ENCODE measurements around the gene SOX10. TPM values are rescaled to one million over a fixed set of nuclear protein-coding genes. Genes with fewer than 3 reads are reported as not detected.

Gene SOX10
- total RNA-seq, 1 donor from 2014 or later, result 1.2 TPM

DNA sequence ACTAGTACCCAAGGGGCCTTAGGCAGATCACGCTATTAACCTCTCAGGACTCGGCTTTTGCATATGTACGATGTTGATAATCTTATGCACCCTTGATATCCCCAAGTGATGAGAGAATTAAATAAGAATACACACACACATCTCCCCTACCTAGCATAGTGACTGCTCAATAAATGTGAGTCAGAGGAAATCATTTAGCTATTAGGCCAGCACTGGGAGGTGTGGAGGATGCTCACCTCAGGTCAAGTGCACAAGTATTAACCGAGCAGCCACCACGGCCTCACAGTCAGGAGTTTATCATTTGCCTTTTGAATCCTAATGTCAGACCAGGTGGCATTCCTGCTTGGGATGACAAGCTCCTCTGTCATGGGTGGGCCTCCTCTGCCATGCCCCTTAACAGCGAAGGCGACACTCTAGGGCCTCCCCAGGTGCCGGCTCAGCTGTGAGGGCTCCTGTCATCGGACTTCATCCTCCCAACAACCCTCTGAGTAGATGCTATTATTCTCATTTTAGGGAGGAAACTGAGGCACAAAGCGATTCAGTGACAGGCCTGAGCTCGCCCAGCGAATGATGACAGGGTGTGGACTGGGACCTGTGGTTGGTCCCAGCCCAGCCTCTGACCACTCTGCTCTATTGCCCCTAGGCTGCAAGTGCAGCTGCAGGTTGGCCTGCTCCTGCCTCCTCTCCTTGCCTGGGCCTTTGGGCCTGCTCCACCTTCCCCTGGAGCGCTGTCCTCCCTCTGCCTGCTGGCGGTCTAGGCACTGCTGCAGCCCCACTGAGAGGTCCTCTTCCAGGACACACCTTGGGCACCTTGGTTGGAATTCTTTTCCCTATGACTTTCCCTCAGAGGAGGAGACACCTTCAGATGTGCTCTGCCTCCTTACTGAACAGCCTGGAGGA lies 5.0 kb upstream of the SOX10 start:
- H3K36me3 ChIP-seq, result peaks cover 4% of the 10 kb centered on the region
- no peak overlapping the region for H3K4me3 ChIP-seq
- intact Hi-C loops (cut with micrococcal nuclease), result no loop called here
- DNase-seq, result no peak
- H3K27ac ChIP-seq (replicated peaks), result no peak overlapping the region
- no peaks in the 10 kb centered on the region for H3K9me3 ChIP-seq (replicated peaks)
- H3K4me1 ChIP-seq, result peaks cover 9% of the 10 kb centered on the region
- TF ChIP-seq, protein P1, sequence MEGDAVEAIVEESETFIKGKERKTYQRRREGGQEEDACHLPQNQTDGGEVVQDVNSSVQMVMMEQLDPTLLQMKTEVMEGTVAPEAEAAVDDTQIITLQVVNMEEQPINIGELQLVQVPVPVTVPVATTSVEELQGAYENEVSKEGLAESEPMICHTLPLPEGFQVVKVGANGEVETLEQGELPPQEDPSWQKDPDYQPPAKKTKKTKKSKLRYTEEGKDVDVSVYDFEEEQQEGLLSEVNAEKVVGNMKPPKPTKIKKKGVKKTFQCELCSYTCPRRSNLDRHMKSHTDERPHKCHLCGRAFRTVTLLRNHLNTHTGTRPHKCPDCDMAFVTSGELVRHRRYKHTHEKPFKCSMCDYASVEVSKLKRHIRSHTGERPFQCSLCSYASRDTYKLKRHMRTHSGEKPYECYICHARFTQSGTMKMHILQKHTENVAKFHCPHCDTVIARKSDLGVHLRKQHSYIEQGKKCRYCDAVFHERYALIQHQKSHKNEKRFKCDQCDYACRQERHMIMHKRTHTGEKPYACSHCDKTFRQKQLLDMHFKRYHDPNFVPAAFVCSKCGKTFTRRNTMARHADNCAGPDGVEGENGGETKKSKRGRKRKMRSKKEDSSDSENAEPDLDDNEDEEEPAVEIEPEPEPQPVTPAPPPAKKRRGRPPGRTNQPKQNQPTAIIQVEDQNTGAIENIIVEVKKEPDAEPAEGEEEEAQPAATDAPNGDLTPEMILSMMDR (IDR thresholded peaks at IDR 0.05; ENCODE audit: borderline replicate concordance), result no peak
- no peaks in the 10 kb centered on the region for H3K27me3 ChIP-seq (ENCODE audit: low read depth)

DNA sequence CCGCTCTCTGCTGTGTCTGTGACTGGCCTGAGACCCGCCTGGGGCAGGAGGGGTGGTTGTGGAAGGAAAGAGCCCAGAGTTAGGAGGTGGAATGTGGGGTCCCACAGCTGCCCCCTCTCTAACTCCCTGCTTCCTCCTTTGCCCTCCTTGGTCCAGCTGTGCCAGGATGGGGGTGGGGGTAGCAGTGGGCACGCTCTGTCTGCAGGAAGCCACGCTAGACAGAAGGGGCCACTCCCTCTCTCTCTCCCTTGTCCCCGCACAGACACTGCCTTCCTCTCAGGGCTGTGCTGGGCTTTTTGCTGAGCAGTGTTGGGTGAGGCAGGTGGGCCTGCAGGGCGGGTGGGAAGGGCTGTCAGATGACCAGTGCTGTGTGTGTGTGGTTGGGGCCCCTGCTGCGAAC lies 2.0 kb upstream of the SOX10 start:
- Histone ChIP-seq H3K4me3 (peak overlapping the region; percentile 23), H3K27ac (replicated peaks) (peak overlapping the region; percentile 23), H3K36me3 (peaks cover 4% of the 10 kb centered on the region), H3K27me3 (ENCODE audit: low read depth) (no peaks in the 10 kb centered on the region), H3K4me1 (peaks cover 14% of the 10 kb centered on the region), H3K9me3 (replicated peaks) (no peaks in the 10 kb centered on the region)
- intact Hi-C loops (cut with micrococcal nuclease), result no loop called here
- DNase-seq, result no peak
- TF ChIP-seq, protein P1 (IDR thresholded peaks at IDR 0.05; ENCODE audit: borderline replicate concordance), result no peak

DNA sequence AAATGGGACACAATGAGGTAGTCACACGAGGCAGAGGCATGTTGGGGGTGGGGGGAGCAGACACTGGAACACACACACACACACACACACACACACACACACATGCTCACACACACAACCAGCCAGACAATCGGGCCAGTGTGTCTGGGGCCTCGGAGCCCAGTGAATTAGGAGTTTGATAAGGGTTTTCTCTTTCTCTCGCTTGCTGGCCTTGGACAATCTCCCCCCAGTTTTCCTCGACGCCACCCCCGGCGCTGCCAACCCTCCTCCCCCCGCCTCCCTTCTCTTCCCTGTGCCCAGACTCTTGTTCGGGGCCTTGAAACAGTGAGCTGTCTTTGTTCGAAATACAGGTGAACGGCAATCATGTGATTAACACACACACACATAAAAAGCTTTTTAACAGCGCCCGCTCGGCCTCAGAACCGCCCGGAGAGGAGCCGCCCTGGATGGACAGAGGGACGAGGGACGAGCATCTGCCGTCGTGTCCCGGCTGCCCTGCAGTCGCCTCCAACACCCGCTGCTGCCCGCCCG lies 1.5 kb upstream of the SOX10 start:
- Histone ChIP-seq H3K4me3 (peak overlapping the region; percentile 23), H3K27ac (replicated peaks) (peak overlapping the region; percentile 23), H3K36me3 (peaks cover 4% of the 10 kb centered on the region), H3K9me3 (replicated peaks) (no peaks in the 10 kb centered on the region), H3K27me3 (ENCODE audit: low read depth) (no peaks in the 10 kb centered on the region), H3K4me1 (peaks cover 20% of the 10 kb centered on the region)
- TF ChIP-seq, protein P1 (IDR thresholded peaks at IDR 0.05; ENCODE audit: borderline replicate concordance), result no peak
- intact Hi-C loops (cut with micrococcal nuclease), result no loop called here
- no peak for DNase-seq

DNA sequence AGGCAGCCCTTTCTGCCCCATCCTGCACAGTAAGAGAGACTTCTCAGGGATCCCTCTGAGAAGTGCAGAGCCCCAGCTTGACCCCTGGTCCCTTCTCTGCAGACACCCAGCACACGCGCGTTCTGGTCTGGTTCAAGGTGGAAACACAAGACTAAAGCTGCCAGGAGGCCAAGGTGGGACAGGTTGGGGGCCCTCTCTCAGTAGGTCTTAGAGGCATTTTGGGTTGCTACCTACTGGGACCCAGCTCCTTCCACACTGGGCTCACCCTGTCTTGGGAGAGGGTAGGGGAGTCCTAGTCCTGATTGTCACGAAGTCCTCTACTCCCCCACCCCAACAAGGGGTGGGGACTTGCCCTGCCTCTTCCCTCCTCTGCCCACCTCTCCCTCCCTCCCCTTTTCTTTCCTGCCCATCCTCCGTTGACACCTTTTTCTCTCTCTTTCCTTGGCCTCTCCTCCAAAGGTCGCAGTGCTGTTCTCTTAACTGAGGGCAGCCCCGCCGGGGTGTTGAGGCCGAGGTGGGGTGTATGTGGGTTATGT lies 763 bp upstream of the SOX10 start:
- TF ChIP-seq, protein P1 (IDR thresholded peaks at IDR 0.05; ENCODE audit: borderline replicate concordance), result no peak
- peaks cover 4% of the 10 kb centered on the region for H3K36me3 ChIP-seq
- peak overlapping the region; percentile 42 for H3K27ac ChIP-seq (replicated peaks)
- no peaks in the 10 kb centered on the region for H3K9me3 ChIP-seq (replicated peaks)
- peaks cover 17% of the 10 kb centered on the region for H3K4me1 ChIP-seq
- no peak for DNase-seq
- H3K27me3 ChIP-seq (ENCODE audit: low read depth), result no peaks in the 10 kb centered on the region
- intact Hi-C loops (cut with micrococcal nuclease), result no loop called here
- H3K4me3 ChIP-seq, result peak overlapping the region; percentile 23

DNA sequence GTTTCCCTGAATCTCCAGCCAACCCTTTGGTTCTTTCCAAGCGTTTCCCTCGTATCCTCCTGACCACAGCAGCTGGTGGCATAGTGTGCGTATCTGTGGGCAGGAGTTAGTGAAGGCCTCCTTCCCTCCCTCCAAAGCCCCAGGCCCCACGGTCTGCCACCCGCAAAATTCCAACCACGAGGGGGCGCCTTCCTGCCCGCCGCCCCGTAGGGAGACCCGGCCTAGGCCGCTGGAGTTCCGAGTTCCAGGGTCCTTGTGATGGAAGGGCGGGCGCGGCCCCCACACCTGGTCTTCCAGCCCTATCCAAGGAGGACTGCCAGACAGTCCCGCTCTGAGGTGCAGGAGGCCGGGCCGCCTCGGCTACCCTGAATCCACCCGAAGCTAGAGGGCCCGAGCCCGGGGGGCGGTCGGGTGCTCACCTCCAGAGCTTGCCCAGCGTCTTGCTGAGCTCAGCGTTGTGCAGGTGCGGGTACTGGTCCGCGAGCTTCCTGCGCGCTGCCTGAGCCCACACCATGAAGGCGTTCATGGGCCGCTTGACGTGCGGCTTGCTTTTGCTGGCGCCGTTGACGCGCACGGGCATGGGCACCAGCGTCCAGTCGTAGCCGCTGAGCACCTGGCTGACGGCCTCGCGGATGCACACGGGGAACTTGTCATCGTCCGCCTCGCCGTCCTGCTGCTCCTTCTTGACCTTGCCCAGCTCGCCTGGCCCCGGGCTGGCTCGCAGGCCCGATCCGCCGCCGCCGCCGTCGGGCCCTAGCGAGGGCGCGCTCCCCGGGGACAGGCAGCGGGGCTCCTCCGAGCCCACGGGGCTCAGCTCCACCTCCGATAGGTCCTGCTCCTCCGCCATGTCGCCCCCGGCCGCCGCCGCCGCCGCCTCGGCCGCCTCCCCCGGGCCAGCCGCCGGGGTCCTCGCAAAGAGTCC lies 1.2 kb downstream of the SOX10 start:
- Histone ChIP-seq H3K4me3 (peak overlapping the region; percentile 40), H3K9me3 (replicated peaks) (no peaks in the 10 kb centered on the region), H3K27ac (replicated peaks) (peak overlapping the region; percentile 27), H3K4me1 (peaks cover 13% of the 10 kb centered on the region), H3K27me3 (ENCODE audit: low read depth) (no peaks in the 10 kb centered on the region), H3K36me3 (peaks cover 4% of the 10 kb centered on the region)
- intact Hi-C loops (cut with micrococcal nuclease), result no loop called here
- DNase-seq, result no peak
- TF ChIP-seq, protein P1 (IDR thresholded peaks at IDR 0.05; ENCODE audit: borderline replicate concordance), result peak; percentile 30
